ENCODE measurements around the gene PYDC1. TPM values are rescaled to one million over a fixed set of nuclear protein-coding genes. Genes with fewer than 3 reads are reported as not detected.

Gene PYDC1
- total and polyA plus RNA-seq, 2 experiments from 2014 or later: 1.8 TPM; not detected in 1

GRCh38 chr16:31188450-31189411 is 28.2 kb downstream of the PYDC1 start (continued):
- TF ChIP-seq CTCF (conservative IDR thresholded peaks at IDR 0.05; ENCODE audit: low read depth in 2 of 2) (no peak), STAT1 (IDR thresholded peaks at IDR 0.05; ENCODE audit: unreplicated experiment) (no peak), EZH2phosphoT487 (IDR thresholded peaks at IDR 0.05; ENCODE audit: unreplicated experiment) (no peak), JUNB (IDR thresholded peaks at IDR 0.05; ENCODE audit: unreplicated experiment) (no peak), NANOG (IDR thresholded peaks at IDR 0.05; ENCODE audit: borderline replicate concordance) (no peak), CREB1 (CRISPR knock-in tag; IDR thresholded peaks at IDR 0.05; ENCODE audit: low read depth) (no peak)

DNA sequence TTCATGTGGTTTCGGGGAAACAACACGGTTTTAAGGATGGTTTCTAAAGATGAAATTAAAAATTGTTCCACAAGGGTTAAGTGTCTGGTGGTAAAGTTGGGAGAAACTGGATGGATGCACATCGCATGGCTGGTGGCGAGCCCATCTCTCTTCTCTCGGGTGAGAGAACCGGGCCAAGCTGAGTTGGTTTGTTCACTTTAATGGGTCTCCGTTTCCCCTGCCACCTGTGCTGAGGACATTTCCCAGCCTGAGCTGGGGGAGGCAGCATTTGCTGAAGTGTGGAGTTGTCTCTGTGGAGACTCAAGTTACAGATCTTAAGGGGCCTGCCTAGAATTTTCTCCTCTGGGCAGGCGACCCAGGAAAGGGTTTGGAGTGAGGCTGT is 29.1 kb downstream of the PYDC1 start:
- Histone ChIP-seq H3K36me3 (ENCODE audit: insufficient read depth) (peaks cover 100% of the 10 kb centered on the region), H3K27me3 (ENCODE audit: insufficient read depth) (no peaks in the 10 kb centered on the region), H3K27ac (ENCODE audit: low read depth) (no peak overlapping the region), H3K9me2 (ENCODE audit: insufficient read depth) (no peaks in the 10 kb centered on the region), H3K4me1 (ENCODE audit: insufficient read depth) (peaks cover 7% of the 10 kb centered on the region), H3K4me3 (no peak overlapping the region), H2AFZ (no peak overlapping the region), H3K4me2 (no peak overlapping the region), H3K79me2 (replicated peaks; ENCODE audit: insufficient read depth) (peaks cover 95% of the 10 kb centered on the region), H3F3A (replicated peaks; ENCODE audit: low read depth) (peaks cover 80% of the 10 kb centered on the region), H4K20me1 (replicated peaks; ENCODE audit: insufficient read depth) (peaks cover 86% of the 10 kb centered on the region)
- Mint-ChIP-seq H3K4me1 (peaks cover 34% of the 10 kb centered on the region), H3K27me3 (ENCODE audit: insufficient read depth, low read depth, poor library complexity) (peaks cover 13% of the 10 kb centered on the region), H3K9me3 (no peaks in the 10 kb centered on the region; the same call in 2 of the 3 replicates), H3K4me3 (no peak overlapping the region), H3K27ac (peak overlapping the region; percentile 75; the same call in 1 of the 2 replicates), H3K36me3 (ENCODE audit: low read depth) (peaks cover 100% of the 10 kb centered on the region)
- peak; percentile 13 for ATAC-seq
- no peak for DNase-seq (ENCODE audit: low spot score)
- TF ChIP-seq POLR2AphosphoS5 (IDR thresholded peaks at IDR 0.05; ENCODE audit: low read depth) (no peak), CREB1 (CRISPR knock-in tag; IDR thresholded peaks at IDR 0.05; ENCODE audit: low read depth) (no peak), ZNF331 (CRISPR knock-in tag; IDR thresholded peaks at IDR 0.05; ENCODE audit: low read depth) (no peak), EZH2phosphoT487 (IDR thresholded peaks at IDR 0.05; ENCODE audit: unreplicated experiment) (no peak), ZNF462 (CRISPR knock-in tag; IDR thresholded peaks at IDR 0.05) (no peak), STAT1 (IDR thresholded peaks at IDR 0.05; ENCODE audit: unreplicated experiment) (no peak)
- TF ChIP-seq, protein P1, sequence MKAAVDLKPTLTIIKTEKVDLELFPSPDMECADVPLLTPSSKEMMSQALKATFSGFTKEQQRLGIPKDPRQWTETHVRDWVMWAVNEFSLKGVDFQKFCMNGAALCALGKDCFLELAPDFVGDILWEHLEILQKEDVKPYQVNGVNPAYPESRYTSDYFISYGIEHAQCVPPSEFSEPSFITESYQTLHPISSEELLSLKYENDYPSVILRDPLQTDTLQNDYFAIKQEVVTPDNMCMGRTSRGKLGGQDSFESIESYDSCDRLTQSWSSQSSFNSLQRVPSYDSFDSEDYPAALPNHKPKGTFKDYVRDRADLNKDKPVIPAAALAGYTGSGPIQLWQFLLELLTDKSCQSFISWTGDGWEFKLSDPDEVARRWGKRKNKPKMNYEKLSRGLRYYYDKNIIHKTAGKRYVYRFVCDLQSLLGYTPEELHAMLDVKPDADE (IDR thresholded peaks at IDR 0.05): no peak
- TF ChIP-seq, protein P2, sequence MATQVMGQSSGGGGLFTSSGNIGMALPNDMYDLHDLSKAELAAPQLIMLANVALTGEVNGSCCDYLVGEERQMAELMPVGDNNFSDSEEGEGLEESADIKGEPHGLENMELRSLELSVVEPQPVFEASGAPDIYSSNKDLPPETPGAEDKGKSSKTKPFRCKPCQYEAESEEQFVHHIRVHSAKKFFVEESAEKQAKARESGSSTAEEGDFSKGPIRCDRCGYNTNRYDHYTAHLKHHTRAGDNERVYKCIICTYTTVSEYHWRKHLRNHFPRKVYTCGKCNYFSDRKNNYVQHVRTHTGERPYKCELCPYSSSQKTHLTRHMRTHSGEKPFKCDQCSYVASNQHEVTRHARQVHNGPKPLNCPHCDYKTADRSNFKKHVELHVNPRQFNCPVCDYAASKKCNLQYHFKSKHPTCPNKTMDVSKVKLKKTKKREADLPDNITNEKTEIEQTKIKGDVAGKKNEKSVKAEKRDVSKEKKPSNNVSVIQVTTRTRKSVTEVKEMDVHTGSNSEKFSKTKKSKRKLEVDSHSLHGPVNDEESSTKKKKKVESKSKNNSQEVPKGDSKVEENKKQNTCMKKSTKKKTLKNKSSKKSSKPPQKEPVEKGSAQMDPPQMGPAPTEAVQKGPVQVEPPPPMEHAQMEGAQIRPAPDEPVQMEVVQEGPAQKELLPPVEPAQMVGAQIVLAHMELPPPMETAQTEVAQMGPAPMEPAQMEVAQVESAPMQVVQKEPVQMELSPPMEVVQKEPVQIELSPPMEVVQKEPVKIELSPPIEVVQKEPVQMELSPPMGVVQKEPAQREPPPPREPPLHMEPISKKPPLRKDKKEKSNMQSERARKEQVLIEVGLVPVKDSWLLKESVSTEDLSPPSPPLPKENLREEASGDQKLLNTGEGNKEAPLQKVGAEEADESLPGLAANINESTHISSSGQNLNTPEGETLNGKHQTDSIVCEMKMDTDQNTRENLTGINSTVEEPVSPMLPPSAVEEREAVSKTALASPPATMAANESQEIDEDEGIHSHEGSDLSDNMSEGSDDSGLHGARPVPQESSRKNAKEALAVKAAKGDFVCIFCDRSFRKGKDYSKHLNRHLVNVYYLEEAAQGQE (IDR thresholded peaks at IDR 0.05; ENCODE audit: unreplicated experiment): no peak
